GM12878 (cell line): ENCODE measurements around the gene YTHDF2. TPM values are rescaled to one million over a fixed set of nuclear protein-coding genes. Genes with fewer than 3 reads are reported as not detected.

Experiments
- ATAC-seq: fragments of 200-7000 bp; cut with Tn5 transposase; 3 replicates; pipeline ENCODE4 v1.9.1; 2020; ENCODE audit warnings: mild to moderate bottlenecking, moderate library complexity
- BruUV-seq: library from RNA; stranded (reverse); fragments of 400-500 nt; replicated peaks from 2 replicates; lab custom pipeline; 2021; lab: Mats Ljungman, UMichigan
- CTCF ChIA-PET: fragments of 300-600 bp; sonication (Branson Sonifier 250); formaldehyde crosslinking; extraction: SDS; loops from one replicate; lab custom pipeline; 2021; ENCODE audit warnings: inconsistent platforms; lab: Yijun Ruan, JAX
- POLR2A ChIA-PET: fragments of 350-600 bp; formaldehyde crosslinking; extraction: SDS; loops from one replicate; lab custom pipeline; 2021; ENCODE audit warnings: inconsistent platforms; lab: Charles Lee
- RAD21 ChIA-PET: fragments of 300-600 bp; sonication (Branson Sonifier 250); formaldehyde crosslinking; loops from one replicate; lab custom pipeline; 2023; ENCODE audit warnings: antibody characterized with exemption; ENCODE audit not compliant: unreplicated experiment; lab: Charles Lee
- SMC1A ChIA-PET: fragments of 300-600 bp; sonication (Branson Sonifier 250); formaldehyde crosslinking; loops from one replicate; lab custom pipeline; 2023; ENCODE audit not compliant: unreplicated experiment, uncharacterized antibody; lab: Charles Lee
- DNase-seq: peaks from one replicate; pipeline ENCODE4 v3.0.0-alpha.2; 2011; ENCODE audit warnings: low read depth, low spot score
- FAIRE-seq: peaks from 3 replicates; lab custom pipeline; 2011; peaks lifted over from hg19 to GRCh38; lab: Jason Lieb, UNC
- H2AFZ ChIP-seq: 2 replicates; pipeline ENCODE4 v1.6.0; 2011; ENCODE audit warnings: low read depth, low read length, control low read depth; ENCODE audit not compliant: control insufficient read depth
- H3K27ac ChIP-seq: 2 replicates; pipeline ENCODE4 v1.5.1; 2011; ENCODE audit warnings: control low read depth; ENCODE audit not compliant: control insufficient read depth, insufficient read depth
- H3K27me3 ChIP-seq, 2 experiments: replicated peaks in 1 of 2; 2 replicates each; pipeline versions ENCODE4 v1.6.0 to v1.6.1; 2011; ENCODE audit warnings: low read length in 1 of 2; ENCODE audit not compliant: control insufficient read depth in 2 of 2, insufficient read depth in 2 of 2
- H3K36me3 ChIP-seq, 2 experiments: 2 replicates each; pipeline ENCODE4 v1.5.1; 2011; ENCODE audit warnings: low read length in 1 of 2; ENCODE audit not compliant: control insufficient read depth in 2 of 2, insufficient read depth in 2 of 2
- H3K4me1 ChIP-seq: 2 replicates; pipeline ENCODE4 v1.6.1; 2011; ENCODE audit warnings: mild to moderate bottlenecking, low read length, moderate library complexity, mixed read lengths; ENCODE audit not compliant: control insufficient read depth, insufficient read depth
- H3K4me2 ChIP-seq: 2 replicates; pipeline ENCODE4 v1.6.0; 2011; ENCODE audit warnings: control low read depth; ENCODE audit not compliant: control insufficient read depth, insufficient read depth
- H3K4me3 ChIP-seq: fragments of 200-600 bp; sonication (generic); 2 replicates; pipeline ENCODE4 v1.5.1; 2016
- H3K79me2 ChIP-seq: 2 replicates; pipeline ENCODE4 v1.6.0; 2011; ENCODE audit warnings: low read length; ENCODE audit not compliant: control insufficient read depth, insufficient read depth
- H3K9ac ChIP-seq: 2 replicates; pipeline ENCODE4 v1.8.0; 2011; ENCODE audit warnings: low read length, control low read depth, mixed read lengths; ENCODE audit not compliant: control insufficient read depth, insufficient read depth
- H3K9me3 ChIP-seq: replicated peaks from 3 replicates; pipeline ENCODE4 v1.5.1; 2011; ENCODE audit warnings: mild to moderate bottlenecking, low read length; ENCODE audit not compliant: control insufficient read depth, insufficient read depth
- H4K20me1 ChIP-seq: 2 replicates; pipeline ENCODE4 v1.6.0; 2011; ENCODE audit not compliant: control insufficient read depth, insufficient read depth
- BCL11A ChIP-seq: IDR thresholded peaks from 2 replicates; pipeline ENCODE4 v1.6.1; 2011; ENCODE audit warnings: low read depth, low read length
- BCL3 ChIP-seq: IDR thresholded peaks from 2 replicates; pipeline ENCODE4 v1.6.1; 2011; ENCODE audit warnings: borderline replicate concordance, low read depth, mild to moderate bottlenecking, moderate library complexity, low read length; ENCODE audit not compliant: insufficient read depth, poor library complexity, severe bottlenecking
- BCLAF1 ChIP-seq: fragments of 450-650 bp; IDR thresholded peaks from 2 replicates; pipeline ENCODE4 v1.6.1; 2017; ENCODE audit warnings: antibody characterized with exemption, mild to moderate bottlenecking, moderate library complexity
- FOXM1 ChIP-seq: IDR thresholded peaks from 2 replicates; pipeline ENCODE4 v1.6.1; 2012; ENCODE audit warnings: low read depth, mild to moderate bottlenecking, inconsistent platforms, low read length, moderate library complexity
- HDAC6 ChIP-seq: fragments of 200-600 bp; sonication (generic); IDR thresholded peaks from one replicate; pipeline ENCODE4 v1.8.0; 2017; ENCODE audit warnings: antibody characterized with exemption; ENCODE audit not compliant: unreplicated experiment
- NR2C1 ChIP-seq: fragments of 450-650 bp; IDR thresholded peaks from 2 replicates; pipeline ENCODE4 v1.6.1; 2017; ENCODE audit warnings: antibody characterized with exemption, mild to moderate bottlenecking, moderate library complexity
- PAX8 ChIP-seq: fragments of 450-650 bp; IDR thresholded peaks from 2 replicates; pipeline ENCODE4 v1.6.1; 2017; ENCODE audit warnings: mild to moderate bottlenecking, moderate library complexity
- SUZ12 ChIP-seq: fragments of 200-600 bp; sonication (generic); IDR thresholded peaks from one replicate; pipeline ENCODE4 v1.6.1; 2018; ENCODE audit warnings: antibody characterized with exemption, mild to moderate bottlenecking; ENCODE audit not compliant: unreplicated experiment
- WGBS: methylation state at CpG from one replicate; pipeline ENCODE4 v1.1.6; 2016; ENCODE audit warnings: low lambda C conversion rate; ENCODE audit not compliant: insufficient replicate concordance, insufficient coverage; ENCODE audit errors: missing lambda C conversion rate; 5-methylcytosine and 5-hydroxymethylcytosine counted together
- in situ Hi-C: fragments of 300-500 bp; cut with MboI; formaldehyde crosslinking; loops from 9 replicates; pipeline ENCODE4 v1.14.3; 2018; ENCODE audit warnings: mixed read lengths
- intact Hi-C: fragments of 100-400 bp; cut with micrococcal nuclease; formaldehyde crosslinking; loops from one replicate; pipeline ENCODE4 v1.14.2; 2022; ENCODE audit not compliant: unreplicated experiment
- polyA plus RNA-seq, 11 experiments: library from polyadenylated mRNA; depleted of rRNA in 4 of 11; unstranded in 6 of 11; stranded (reverse) in 5 of 11; fragments of >200 nt; fragmentation: Nextera tagmentation in 4 of 11; fragmentation: Illumina TruSeq in 1 of 11; extraction: Ambion mirVana in 4 of 11; extraction: Trizol in 1 of 11; gene quantifications; 1 replicate in 1 of 11; 2 replicates in 10 of 11; pipeline versions ENCODE4 v1.2.1 to v1.2.3, GENCODE V29; 2011 to 2016; ENCODE audit warnings: inconsistent platforms in 2 of 11, missing spikeins in 2 of 11, low read depth in 1 of 11
- total RNA-seq, 4 experiments: library from RNA; depleted of rRNA in 3 of 4; stranded (reverse); fragments of >200 nt in 3 of 4; fragmentation: Illumina TruSeq in 1 of 4; extraction: Trizol in 1 of 4; gene quantifications; 2 replicates each; pipeline versions ENCODE4 v1.2.1 to v1.2.3, GENCODE V29; 2013 to 2021
- TF ChIP-seq, protein P1 (sequence below): IDR thresholded peaks from 2 replicates; pipeline ENCODE4 v1.6.1; 2011; ENCODE audit warnings: borderline replicate concordance, low read depth, mild to moderate bottlenecking, moderate library complexity, mixed read lengths, low read length; ENCODE audit not compliant: insufficient read depth; ENCODE audit errors: extremely low read length

The YTHDF2 gene
- total and polyA plus RNA-seq, 10 of the 15 experiments (the other 5 are each of a cell fraction or from before 2014, with no cell fraction given), result 42.4 to 121 (median 66.9) TPM

- Histone ChIP-seq H3K9me3 (no peaks in the 10 kb centered on the region), H4K20me1 (no peaks in the 10 kb centered on the region), H3K4me2 (no peak overlapping the region), H3K36me3 (no peaks in the 10 kb centered on the region), H3K4me1 (no peaks in the 10 kb centered on the region), H3K27ac (no peak overlapping the region), H2AFZ (no peak overlapping the region), H3K79me2 (no peaks in the 10 kb centered on the region), H3K4me3 (no peak overlapping the region), H3K9ac (no peak overlapping the region), H3K27me3 (no peaks in the 10 kb centered on the region; a peak in 2 of 4 replicates)
- intact Hi-C loops, result no loop called here
- ATAC-seq, result no peak
- FAIRE-seq, result no peak
- 64% methylated on average over 9 of the region's 9 CpGs for WGBS
- no peak for DNase-seq
- TF ChIP-seq PAX8, result no peak
- no peak for TF ChIP-seq NR2C1
- ChIA-PET CTCF (no interaction called here), SMC1A (interaction anchor here (0.5 kb wide), 1 partner anchor 313 kb away, joined by 3 read pairs; no protein-coding TSS in a partner anchor), POLR2A (no interaction called here), RAD21 (no interaction called here)
- BruUV-seq, result no TSS peak
- in situ Hi-C loops, result no loop called here
Observed at GRCh38 chr1:28811369-28811765, 74.6 kb downstream of the YTHDF2 start.

DNA sequence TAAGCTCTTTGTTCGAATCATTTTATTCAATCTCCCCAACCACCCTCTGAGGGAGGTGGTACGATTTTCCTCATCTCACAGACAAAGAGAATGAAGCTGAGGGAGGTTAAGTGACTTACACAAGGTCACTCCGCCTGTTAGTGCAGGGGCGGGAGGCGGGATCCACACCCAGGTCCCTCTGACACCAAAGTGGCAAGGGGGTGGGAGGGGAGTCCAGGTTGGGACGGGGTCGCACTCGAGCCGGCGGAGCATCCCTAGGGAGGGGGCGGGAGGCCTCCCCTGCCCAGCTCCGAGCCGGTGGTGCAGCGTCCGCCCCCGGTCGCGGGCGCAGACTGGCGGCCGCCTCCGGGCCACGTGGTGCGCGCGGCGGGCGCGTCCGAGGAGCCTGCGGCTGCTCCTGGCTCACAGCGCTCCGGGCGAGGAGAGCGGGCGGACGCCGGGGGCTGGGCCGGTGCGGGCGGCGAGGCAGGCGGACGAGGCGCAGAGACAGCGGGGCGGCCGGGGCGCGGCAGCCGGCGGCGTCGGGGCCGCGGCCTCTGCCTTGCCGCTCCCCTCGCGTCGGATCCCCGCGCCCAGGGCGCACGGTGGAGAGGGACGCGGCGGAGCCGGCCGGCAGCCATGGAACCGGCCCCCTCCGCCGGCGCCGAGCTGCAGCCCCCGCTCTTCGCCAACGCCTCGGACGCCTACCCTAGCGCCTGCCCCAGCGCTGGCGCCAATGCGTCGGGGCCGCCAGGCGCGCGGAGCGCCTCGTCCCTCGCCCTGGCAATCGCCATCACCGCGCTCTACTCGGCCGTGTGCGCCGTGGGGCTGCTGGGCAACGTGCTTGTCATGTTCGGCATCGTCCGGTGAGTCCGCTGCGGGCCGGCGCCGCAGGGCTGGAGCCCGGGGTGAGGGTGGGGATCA is 75.3 kb downstream of the YTHDF2 start, which contains the start of gene OPRD1:
OPRD1 (plus strand) TSS at position 405 of the 903 bp plus-strand sequence; CDS start at position 619, 214 bp downstream.
- ChIA-PET SMC1A (interaction anchor here (0.5 kb wide), 1 partner anchor 312 kb away, joined by 3 read pairs; no protein-coding TSS in a partner anchor), CTCF (no interaction called here), POLR2A (no interaction called here), RAD21 (no interaction called here)
- BruUV-seq, result no TSS peak
- Histone ChIP-seq H3K9me3 (no peaks in the 10 kb centered on the region), H4K20me1 (no peaks in the 10 kb centered on the region), H2AFZ (no peak within 1 kb of the TSS), H3K79me2 (no peaks in the 10 kb centered on the region), H3K27ac (no peak within 1 kb of the TSS), H3K36me3 (no peaks in the 10 kb centered on the region), H3K9ac (no peak within 1 kb of the TSS), H3K4me2 (no peak within 1 kb of the TSS), H3K4me1 (no peaks in the 10 kb centered on the region), H3K27me3 (peaks cover 0 to 1% of the 10 kb centered on the region in 2 experiments; a peak in 2 of 4 replicates), H3K4me3 (no peak within 1 kb of the TSS)
- ATAC-seq, result no peak
- 7% methylated on average over 90 of the region's 108 CpGs for WGBS
- no peak for DNase-seq
- intact Hi-C loops, result no loop called here
- in situ Hi-C loops, result no loop called here
- TF ChIP-seq BCLAF1 (no peak), BCL3 (no peak), BCL11A (no peak), FOXM1 (no peak), SUZ12 (peak; percentile 59), HDAC6 (peak; percentile 97)
- TF ChIP-seq, protein P1, sequence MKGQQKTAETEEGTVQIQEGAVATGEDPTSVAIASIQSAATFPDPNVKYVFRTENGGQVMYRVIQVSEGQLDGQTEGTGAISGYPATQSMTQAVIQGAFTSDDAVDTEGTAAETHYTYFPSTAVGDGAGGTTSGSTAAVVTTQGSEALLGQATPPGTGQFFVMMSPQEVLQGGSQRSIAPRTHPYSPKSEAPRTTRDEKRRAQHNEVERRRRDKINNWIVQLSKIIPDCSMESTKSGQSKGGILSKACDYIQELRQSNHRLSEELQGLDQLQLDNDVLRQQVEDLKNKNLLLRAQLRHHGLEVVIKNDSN, result peak; percentile 16
- no peak for FAIRE-seq
